NCI-H524 treated with DMSO at 0.1 percent for 48 hours (cell line): ENCODE results near the gene KCNMA1.
"Not testable (repeated sequence)": the region's sequence is repeated elsewhere in the genome, so short reads cannot be mapped to it uniquely, and the experiment has no call there.

Experiments
- DNase-seq: peaks from one replicate; lab custom pipeline; 2025; lab: John Stamatoyannopoulos, UW

Gene KCNMA1

GRCh38 chr10:77664008-77664407, 26.4 kb upstream of the KCNMA1 start:
- no peak for DNase-seq

GRCh38 chr10:77661674-77662073, 24.1 kb upstream of the KCNMA1 start:
- DNase-seq = no peak

- DNase-seq = no peak
These were observed 23.5 kb upstream of the KCNMA1 start for GRCh38 chr10:77661100-77661499.

- DNase-seq = not testable (repeated sequence)
These were observed 21.6 kb upstream of the KCNMA1 start for GRCh38 chr10:77659046-77659670.

- DNase-seq = no peak
These were observed 15.6 kb upstream of the KCNMA1 start for GRCh38 chr10:77653210-77653609.

DNA sequence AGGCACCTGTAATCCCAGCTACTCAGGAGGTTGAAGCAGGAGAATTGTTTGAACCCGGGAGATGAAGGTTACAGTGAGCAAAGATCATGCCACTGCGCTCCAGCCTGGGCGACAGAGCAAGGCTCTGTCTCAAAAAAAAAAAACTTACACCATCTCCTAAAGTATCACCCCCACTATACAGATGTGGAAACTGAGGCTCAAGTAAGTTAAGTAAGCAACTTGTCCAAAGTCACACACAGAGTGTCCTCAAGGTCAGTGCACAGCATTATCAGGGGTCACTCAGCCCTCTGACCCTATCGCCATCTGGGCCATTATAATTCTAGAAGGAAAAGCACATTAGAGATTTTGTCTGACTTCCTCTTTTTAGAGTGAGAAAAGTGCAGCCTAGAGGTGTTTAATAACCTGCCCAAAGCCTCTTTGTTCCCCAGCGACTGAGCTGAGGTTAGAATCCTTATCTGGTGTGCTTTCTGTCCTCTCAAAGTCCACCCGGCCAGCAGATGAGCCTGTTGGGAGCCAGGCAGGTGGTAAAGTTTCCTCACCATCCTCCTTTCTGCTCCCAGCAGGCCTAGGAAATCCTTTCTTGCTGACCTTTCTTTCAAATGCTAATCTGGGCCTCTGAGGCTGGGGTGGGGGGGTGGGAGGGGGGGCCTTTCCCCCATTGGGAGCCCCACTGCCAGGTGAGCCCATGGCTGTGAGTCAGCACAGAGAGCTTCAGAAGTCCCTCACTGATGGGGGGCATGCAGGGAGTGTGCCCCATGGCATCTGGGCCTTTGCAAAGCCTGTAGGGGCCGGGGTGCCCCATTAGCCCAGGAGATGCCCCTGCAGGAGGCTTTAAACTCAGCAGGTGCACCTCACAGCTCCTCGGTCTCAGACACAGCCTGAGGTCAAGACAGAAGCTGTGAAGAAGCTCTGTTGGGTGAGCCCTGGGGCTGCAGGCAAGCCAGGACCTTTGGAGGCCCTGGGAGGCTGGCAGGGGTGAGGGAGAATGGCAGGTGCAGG, 12.0 kb upstream of the KCNMA1 start:
- no peak for DNase-seq

DNA sequence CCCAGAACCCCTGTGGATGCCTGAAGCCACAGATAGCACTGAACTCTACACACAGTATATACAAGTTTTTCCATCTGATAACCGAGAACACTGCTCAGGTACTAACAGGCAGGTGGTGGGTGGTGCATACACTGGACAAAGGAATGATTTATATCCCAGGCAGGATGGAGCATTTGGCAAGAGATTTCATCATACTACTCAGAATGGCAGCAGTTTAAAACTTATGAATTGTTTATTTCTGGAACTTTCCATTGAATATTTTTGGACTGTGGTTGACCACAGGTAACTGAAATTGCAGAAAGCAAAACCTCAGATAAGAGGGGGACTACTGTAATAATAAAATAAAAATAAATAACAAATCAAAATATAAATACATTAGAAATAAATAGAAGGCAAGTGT, 10.9 kb upstream of the KCNMA1 start:
- no peak for DNase-seq

DNA sequence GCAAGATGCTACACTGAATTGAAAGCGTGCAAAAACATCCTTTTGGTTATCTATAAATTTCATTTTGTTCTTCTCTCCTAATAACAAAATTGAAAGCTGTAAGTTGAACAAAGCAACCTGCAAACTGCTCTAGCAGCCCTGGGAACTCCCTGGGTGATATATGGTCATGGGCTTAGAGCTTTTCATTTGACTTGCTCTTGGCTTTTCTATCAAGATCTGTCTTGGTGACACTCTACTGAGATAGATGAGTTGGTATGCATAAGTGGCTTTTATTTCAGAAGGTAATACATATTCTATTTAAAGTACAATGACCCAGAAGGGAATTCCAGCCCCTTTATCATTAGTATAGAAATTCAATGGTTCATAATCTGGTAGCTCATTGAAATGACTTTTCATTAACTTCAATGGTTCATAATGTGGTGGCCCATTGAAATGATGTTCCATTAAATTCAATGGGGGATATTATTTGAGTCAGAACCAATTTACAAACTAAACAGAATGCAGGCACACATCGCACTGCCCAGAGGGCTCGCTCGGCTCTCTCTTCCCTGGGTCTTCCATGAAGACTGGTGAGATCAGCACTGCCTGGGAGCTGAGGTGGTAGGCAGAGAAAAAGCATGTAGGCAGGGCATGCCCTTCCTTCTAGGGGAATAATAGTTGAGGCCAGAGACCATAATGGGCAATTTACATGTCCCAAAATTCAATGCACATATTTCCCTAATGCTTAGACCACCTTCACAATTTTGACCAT, 10.1 kb upstream of the KCNMA1 start:
- no peak for DNase-seq

DNA sequence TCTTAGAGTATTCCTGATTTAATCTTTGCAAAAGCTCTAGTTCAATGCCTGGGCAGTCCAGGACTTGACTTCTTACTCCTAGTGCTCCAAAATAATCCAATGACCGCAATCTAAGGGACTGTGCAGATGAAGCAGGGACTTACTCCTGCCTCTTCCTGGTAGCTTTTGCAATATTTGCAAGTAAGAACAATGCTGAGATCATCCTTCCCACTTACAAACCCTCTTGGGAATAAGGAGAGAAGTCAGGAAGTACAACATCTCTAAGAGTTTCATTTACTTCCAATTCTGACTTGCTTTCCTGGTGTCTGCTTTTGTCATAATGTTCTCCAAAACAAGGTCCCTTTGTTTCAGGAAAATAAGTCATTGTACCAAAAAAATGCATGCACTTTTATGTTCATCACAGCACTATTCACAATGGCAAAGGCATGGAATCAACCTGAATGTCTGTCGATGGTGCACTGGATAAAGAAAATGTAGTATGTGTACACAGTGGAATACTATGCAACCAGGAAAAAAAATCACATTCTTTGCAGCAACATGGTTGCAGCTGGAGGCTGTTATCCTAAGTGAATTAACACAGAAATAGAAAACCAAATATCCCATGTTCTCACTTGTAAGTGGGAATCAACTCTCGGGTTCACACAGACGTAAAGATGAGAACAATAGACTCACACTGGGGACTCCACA, 7.1 kb upstream of the KCNMA1 start:
- DNase-seq = no peak

DNA sequence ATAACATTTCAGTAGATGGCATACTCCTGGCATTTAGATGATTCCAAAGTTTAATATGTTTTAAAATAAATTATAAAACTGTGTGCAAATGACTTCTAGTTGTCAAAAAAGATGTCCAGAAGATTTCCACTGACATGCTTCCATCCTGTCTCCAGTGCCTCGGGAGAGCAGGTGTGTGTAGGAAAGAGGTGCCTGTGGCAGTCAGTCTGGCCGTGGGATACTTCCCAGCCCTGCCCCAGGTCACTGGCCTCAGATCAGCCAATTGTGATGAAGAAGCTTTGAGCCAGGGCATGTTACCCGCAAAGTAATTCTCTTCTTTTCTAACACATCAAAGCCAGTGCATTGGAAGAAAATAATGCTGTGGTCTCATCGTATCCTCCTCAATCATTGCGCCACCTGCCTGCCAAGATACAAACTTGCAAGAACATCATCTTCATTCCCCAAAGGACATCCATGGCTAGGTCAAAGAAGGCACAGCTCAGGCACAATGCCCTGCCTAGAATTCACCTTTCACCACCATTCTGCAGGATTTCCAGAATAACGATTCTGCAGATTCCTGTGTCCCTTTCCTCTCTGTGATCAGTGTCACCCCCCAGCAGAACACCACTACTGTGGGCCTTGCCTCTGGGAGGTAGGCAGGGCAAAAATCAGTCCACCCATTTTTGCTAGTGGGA, 6.3 kb upstream of the KCNMA1 start:
- no peak for DNase-seq

- DNase-seq = no peak
These were observed 4.3 kb upstream of the KCNMA1 start for GRCh38 chr10:77641788-77642397.

- no peak for DNase-seq
These were observed 3.7 kb upstream of the KCNMA1 start for GRCh38 chr10:77641344-77641743.

DNA sequence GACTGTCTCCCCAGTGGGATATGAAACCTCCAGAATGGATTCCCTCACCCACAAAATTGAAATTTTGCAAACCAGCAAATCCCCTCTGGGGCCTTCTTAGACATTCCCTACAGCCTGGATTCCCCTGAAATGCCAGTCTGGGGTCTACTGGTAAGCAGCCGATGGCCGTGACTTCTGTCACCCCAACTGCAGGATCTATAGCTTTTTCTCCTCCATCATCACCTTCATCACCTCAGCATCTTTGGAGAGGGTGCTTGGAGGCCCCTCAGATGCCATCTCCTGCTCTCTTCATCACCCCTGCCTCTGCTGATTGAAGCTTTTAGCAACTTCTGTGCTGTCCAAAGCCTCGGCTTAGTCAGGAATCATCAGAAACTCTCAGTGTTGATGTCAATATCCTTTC, 2.6 kb upstream of the KCNMA1 start:
- DNase-seq = no peak

DNA sequence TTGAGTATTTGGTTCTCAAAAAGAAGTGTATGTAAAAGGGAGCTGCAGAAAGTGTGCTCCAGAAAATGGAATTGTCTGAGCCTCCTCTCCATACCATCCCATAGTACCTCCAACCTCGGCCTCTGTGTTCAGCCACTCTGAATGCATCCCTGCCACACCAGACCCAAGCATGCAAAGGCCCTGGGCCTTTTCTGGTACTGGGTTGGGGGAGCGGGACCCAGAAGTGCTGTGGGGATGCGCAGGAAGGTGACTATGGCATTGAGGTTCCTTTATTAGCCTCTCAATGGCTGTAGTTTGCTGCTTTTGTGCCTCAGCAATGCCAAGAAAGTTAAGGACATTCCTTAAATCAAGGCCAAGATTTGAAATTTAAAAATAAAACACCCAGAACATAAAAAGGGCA, 2.1 kb upstream of the KCNMA1 start:
- DNase-seq = no peak

GRCh38 chr10:77638321-77639101, 903 bp upstream of the KCNMA1 start:
- no peak for DNase-seq

- no peak for DNase-seq
These were observed 559 bp downstream of the KCNMA1 start for GRCh38 chr10:77636967-77637531.

GRCh38 chr10:77636282-77636966, 1.2 kb downstream of the KCNMA1 start:
- DNase-seq = no peak

DNA sequence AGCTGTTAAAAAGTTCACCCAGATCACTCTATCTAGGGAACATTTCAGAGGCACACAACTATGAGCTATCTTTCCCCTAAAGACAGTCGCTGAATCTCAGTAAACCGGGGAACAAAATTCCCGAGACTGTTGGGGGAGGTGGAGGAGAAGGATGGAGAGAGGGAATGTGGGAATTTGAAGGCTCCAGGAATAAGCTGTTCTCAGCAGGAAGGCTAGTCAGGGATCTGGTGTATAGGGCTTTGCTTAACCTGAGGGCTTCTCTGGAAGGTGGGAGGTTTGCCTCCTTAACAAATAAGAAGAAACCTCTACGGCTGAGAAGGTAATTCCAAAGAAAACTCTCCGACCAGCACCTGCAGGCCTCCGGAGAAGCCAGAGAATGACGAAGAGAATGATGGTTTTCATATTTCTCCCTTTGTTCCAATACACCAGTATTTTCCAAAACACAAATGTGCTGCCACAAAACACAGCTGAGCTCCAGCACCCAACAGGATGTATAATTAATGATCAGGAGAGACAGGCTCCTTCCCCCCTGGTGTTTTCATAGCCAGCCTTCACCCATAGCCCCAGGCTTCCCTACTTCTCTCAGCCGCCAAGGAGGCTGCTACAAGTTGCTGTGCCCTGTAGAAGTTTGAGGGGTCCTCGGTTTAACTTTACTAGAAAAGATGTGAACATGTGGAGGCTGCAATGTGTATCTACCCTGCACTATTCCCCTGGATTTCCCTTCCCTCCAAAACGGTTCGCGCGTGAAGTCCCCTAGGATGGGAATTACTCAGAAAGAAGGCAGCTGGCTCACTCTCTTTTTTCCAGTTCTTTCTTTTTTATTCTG, 2.0 kb downstream of the KCNMA1 start:
- no peak for DNase-seq
